NCI-H2227 treated with DMSO at 0.1 percent for 48 hours (cell line): ENCODE results near the gene UCN.
"Not testable (repeated sequence)": the region's sequence is repeated elsewhere in the genome, so short reads cannot be mapped to it uniquely, and the experiment has no call there.

ENCODE experiments used
- DNase-seq: peaks from one replicate; lab custom pipeline; 2025; lab: John Stamatoyannopoulos, UW

UCN gene

DNA sequence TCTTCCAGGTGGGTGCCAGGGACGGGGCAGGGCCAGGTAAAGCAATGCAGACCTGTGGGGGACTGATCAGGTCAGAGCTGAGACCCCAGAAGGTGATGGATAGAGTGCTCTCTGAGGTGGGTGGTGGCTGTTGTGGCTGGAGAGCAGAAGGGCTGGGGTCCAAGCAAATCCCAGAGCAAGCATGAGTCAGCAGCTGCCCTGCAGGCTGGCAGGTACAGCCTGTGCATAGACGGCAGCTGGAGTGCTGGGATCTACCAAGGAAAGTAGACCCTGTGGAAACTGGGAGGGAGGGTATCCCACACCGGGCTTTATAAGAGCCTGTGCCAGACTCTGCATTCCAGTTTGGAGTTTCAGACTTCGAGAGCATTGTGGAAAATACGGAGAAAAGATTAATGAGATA, 25.4 kb downstream of the UCN start:
- DNase-seq: no peak

DNA sequence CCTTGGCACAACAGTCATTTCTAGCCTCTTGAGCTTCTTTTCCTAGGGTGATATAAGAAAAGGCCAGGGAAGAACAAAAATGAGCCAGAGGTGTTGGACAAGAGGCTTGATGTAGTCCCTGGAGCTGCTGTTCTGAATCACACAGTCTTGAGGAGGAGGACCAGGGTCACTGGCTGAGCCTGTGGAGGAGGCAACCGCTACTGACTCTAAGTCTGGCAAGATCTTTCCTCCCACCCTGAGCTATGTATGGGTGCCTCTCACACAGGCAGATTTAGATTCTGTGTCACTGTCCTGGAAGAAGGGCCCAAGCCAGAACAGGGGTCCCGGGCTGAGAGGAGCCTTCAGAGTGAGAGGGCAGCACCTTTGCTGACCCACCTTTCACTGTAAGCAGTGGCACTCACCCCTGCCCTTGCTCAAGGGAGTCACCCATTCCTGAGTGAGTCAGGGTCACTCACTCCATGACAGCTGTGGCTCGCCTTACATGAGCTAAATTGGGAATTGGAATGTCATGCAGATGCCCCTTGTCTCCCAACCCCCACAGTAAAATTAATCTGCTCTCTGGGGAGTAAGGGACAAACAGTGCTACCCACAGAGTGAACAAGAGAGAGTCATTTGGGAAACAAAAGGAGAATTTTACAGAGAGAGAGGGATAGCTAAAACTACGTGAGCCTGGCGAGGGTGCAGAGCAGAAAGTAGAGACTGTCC, 26.2 kb downstream of the UCN start, which contains the start of gene TRIM54:
Gene TRIM54, plus strand, starts transcription at position 575 of the 705 bp plus-strand sequence. CDS start 303 bp downstream, outside the sequence.
- DNase-seq: no peak

DNA sequence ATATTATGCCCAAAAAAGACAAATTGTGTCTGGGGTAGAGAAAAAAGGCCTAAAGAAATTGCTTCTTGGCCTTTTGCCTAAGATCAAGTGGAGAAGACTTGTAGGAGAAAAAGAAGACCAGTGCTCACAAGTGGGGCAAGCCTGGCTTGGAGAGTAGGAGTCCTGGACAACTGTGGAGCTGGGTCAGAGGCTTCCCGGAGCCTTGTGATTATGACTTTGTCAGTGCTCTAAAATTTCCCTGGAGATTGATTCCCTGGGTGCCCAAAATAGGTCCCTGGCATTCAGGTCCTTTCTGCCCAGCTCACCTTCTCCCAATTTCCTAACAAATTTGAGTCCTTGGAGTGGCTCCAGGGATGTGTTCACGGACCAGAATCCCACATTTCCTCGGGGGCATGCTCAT, 26.8 kb downstream of the UCN start:
- DNase-seq: no peak

DNA sequence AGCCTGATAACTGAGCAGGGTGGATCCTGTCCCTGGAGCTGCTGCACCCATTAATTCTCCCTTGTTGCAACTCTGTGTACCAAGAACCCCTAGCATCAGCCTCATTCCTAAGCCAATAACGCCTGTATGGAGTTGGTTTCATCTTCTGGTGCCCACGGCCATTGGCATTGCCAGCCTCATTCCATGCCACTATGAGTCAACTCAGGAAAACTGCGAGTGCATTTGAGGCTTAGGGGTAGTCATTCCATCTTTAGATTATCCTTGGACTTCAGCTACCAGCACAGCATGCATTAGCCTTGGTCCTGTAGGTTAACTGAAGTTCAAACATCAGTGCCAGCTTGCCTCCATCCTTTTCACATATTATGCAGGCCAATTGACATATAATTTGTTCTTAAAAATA, 27.4 kb downstream of the UCN start:
- no peak for DNase-seq

DNA sequence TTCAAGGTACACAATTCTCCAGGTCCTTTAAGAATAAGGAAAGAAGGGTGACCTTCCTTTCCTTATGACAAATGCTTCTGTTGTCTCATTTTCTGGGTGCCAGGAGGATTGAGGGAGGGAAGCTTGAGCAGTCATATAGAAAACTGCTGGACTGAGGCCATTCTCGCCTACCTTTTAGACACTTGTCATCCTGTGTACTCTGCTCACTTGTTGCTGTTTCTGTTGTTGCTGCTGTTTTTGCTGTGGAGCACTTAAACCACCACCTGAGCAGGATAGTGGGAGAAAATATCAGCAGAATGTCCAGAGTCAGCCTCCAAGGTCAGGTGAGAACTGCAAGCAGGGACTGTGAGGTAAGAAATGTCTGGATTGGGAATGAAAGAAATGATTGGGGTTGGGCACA, 30.2 kb downstream of the UCN start:
- no peak for DNase-seq

DNA sequence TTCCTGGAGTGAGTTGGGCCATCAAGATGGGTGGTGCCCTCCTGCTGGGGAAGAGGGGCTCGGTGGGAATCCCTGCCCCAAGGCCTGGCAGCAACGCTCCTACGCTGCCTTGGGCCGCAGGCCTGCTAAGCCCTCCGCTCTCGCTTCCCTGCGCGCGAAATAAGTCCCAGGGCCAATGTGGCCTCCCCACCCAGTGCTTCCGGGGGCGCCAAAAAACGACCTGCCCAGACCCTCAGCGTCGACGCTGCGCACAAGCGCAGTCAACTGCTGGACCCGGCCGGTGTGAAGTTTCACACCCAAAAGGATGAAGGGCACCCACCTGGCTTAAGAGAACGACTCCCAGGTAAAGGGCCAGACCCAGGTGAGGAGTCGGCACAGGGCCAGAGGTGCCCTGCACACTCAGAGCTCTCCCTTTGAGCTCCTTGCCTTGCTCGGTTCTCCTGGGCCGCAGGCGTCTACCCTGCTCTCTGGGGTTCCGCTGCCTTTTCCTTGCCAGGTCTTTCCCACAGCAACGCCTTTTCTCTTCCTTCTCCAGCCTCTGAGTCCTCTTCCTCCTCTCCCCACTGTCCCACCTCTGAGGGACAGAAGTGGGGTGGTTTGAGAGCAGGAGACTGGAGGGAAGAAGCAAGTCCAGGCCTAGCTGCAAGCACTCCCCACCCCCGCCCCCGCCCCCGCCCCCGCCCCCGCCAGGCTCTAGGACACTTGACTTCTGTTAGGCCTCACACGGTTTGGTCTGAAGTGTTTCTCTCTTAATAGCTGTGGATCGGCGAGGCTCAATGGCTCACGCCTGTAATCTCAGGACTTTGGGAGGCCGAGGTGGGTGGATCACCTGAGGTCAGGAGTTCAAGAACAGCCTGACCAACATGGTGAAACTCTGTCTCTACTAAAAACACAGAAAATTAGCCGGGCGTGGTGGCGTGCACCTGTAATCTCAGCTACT, 32.8 kb downstream of the UCN start, which contains the start of gene DNAJC5G:
Gene DNAJC5G, plus strand, starts transcription at position 223 of the 940 bp plus-strand sequence. CDS start 1,296 bp downstream, outside the sequence.
- DNase-seq: no peak

DNA sequence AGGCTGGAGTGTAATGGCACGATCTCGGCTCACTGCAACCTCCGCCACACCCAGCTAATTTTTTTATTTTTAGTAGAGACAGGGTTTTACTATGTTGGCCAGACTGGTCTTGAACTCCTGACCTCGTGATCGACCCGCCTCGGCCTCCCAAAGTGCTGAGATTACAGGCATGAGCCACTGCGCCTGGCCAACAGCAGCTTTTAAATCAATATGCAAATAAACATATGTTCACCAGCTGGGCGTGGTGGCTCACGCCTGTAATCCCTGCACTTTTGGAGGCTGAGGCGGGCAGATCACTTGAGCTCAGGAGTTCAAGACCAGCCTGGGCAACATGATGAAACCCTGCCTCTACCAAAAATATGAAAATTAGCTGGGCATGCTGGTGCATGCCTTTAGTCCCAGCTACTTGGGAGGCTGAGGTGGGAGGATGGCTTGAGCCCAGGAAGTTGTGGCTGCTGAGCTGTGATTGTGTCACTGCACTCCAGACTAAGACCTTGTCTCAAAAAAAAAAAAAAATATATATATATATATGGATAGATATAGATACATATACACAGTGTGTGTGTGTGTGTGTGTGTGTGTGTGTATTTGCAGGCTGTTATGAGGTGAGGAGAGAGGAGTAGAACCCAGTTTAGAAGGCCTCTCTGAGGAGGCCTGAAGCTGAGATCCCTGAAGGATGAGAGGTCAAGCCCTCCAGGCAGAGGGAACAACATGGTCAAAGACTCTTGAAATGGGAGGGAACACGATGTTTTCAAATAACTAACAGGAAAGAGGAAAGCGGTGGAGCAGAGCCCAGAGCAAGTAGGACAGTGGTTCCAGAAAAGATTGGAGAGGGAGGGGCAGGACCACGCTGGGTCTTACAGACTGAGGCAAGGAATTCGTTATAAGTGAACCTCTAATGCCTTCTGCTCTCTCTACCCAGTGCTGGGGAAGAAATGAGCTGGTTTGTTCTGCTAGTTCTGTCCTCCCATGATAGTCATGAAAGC, 35.4 kb downstream of the UCN start:
- DNase-seq: not testable (repeated sequence)

DNA sequence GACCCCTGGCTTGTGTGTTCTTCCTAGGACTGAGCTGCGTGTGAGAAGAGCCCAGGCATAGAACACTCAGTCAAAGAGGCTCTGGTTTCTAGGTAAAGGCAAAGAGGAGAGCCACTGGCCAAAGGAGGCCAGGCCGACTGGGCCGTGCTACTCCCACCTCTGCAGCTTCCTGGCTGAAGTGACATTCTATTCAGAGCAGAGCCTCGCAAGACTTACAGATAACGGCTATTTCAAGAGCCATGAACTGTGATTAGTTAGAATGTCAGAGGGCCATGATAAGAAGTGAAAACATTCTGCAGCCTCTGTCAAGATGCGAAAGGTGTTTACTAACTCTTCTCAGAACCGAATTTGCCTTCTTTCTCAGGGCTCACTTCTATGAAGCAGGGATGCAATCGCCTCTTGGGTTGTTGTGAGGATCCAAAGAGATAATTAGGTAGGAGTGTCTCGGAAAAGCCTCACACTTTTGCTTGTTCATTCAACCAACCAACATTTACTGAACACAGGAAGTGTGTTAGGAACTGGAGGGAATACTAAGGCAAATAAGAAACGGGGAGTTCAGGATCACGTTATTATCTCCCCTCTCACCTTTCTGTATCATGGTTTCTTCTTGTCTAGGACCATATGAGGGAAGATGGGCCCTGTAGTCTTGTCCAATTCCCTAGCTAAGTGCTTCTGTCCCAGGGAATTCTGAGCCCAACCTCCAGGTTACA, 36.5 kb downstream of the UCN start:
- no peak for DNase-seq

DNA sequence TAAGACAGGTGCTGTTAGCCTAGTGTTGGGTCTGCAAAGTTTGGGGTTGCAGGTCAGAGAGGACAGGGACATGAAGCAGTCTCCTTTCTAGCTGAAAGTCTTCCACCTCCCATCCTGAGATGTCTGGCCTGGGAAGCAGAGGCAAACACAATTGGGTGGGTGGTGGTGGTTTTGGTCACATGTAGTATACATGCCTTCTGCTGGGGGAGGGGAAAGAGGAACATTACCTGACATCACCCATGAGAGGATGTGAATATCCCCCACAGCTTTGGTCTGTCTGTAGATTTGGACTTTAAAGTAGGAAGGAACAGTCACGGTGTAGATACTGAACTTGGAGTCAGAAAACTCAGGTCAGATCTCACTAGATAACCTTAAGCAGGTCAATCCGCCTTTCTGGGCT, 37.6 kb downstream of the UCN start:
- DNase-seq: no peak

DNA sequence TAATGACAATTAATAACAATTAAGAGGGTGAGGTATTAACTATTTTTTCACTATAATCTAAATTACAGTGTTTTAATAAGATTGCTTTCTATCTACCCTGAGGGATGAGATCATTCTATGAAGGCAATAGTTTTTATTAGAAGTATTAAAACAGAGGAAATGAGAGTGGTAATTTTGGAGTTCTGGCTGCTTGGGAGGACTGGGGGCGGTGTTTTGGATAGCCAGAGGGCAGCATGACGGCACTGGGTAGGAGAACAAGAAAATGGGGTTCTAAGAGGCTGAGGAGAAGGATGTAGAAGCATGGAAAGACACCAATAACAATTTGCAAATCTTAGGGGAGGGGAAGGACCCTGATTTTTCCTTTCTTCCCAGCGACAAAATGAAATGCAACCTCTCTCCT, 38.1 kb downstream of the UCN start:
- no peak for DNase-seq

DNA sequence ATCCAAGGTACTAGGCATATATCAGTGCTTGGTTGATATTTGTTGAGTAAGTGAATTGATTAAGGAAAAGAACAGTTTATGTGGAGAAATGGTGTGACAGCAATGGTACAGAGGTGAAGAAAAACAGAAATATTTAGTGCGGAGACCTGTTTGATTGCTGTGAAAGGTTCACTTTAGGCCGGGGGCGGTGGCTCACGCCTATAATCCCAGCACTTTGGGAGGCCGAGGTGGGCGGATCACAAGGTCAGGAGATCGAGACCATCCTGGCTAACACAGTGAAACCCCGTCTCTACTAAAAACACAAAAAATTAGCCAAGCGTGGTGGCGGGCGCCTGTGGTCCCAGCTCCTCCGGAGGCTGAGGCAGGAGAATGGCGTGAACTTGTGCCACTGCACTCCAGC, 39.9 kb downstream of the UCN start:
- not testable (repeated sequence) for DNase-seq

DNA sequence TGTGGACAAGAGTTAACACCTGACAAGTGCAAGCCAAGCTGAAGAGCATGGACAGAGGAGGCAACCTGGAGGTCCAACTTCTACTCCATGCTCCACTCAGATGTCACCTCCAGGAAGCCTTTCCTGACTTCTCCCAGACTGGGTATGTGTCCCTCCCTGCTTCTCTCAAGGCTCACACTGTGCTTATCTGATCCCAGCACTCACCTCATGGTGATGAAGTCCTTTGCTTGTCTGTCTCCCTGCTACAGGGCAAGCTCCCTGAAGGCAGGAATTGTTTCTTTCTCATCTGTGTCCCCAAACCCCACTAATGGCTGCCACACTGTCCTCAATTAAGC, 42.7 kb downstream of the UCN start:
- DNase-seq: no peak

DNA sequence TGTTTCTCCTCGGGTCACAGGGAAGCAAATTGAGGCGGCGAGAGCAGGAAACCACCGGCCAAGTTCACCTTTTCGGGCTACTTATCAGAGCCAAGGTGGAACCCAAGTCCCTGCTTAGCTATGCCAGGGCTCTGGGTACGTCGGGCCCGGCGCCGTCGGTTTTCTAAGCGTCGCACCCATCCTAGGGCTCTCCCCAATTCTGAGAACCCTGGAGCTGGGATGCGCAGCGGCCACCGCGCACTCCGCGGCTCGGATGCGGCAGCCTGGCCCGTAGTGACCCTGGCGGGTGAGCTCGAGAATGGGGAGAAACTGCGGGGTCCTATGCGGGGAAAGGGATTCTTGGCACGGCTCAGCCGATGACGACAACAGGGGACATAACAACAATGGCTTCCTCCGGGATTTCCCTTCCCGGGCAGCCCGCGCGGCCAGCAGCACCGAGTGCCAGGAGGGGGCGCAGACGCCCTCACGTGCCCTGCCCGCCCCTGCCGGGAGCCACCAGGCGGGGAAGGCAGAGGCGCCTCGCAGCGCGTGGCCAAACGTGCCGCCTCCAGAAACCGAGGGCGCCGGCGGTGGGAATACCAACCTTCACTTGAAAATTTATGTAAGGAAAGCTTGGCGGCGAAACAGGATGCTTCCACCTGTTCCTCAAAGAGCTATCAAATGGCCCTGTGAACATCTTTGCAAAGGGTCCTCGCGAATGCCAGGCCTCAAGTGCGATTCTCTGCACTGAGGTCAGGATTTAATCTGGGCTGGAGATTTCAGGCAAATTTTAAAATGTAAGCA, 43.3 kb downstream of the UCN start:
- DNase-seq: peak; percentile 57

DNA sequence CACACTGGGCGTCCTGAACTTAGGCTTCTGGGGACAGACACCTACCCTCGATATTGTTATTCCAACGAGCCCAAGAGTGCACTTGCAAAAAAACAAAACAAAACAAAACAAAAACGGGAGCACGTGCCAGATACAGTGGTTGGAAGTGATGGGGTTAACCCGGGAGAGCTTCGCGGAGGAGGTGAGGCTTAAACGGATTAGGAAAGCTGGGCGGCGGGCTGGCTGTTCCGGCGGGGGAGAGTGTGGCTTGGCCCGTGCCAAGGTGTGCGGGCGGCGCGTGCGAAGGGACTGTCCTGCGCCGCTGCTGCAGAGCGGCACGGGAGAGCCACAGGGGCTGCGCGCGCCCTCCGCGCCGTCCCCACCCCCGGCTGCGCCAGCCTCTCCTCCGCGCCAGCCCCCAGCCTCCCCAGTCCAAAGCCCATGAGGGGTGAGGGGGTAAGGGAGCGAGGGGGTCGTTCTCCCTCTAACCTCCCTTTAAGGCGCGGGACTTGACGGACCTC, 43.9 kb downstream of the UCN start:
- DNase-seq: no peak

DNA sequence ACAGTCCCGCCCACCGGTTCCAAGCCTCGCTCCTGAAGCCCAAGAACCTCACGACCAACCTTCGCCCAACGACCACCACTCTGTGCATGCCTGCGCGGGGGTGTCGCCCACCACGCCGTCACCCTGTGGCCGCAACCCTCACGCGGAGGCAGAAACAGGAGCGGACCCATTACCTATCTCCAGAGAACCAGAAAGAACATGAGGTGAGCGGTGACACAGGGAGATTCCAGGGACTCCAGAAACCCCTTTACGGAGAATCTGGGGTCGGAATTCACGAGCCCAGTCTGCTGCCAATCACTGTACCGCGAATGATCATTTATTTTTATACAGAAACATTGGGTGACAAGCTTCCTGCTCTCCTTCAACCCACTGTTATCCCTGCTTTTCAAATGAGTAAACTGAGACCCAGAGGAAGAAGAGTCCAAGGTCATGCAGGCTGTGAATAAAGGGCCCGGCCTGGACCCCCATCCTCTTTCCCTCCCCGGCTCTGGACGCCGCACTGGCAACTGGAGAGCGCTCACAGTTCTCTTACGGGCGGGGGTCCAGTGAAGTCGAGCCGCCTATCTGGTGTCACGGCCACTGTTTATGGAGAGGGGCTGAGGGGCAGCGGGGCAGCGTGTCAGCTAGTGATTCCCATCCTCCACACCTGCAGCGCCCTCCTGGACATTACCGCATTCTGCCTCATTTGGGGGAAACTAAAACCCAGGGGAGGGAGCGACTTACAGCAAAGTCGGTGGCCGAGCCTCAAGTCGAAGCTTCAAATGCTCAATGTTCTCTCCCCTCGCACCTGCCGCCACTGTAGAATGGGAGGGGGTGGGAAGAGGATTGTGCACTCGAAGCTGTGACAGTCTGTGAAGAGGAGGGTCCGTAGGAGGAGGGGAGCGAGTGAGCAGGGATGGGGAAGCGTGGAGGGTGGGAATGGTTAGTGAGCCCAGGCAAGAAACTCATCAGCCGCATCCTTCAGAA, 44.7 kb downstream of the UCN start:
- no peak for DNase-seq

DNA sequence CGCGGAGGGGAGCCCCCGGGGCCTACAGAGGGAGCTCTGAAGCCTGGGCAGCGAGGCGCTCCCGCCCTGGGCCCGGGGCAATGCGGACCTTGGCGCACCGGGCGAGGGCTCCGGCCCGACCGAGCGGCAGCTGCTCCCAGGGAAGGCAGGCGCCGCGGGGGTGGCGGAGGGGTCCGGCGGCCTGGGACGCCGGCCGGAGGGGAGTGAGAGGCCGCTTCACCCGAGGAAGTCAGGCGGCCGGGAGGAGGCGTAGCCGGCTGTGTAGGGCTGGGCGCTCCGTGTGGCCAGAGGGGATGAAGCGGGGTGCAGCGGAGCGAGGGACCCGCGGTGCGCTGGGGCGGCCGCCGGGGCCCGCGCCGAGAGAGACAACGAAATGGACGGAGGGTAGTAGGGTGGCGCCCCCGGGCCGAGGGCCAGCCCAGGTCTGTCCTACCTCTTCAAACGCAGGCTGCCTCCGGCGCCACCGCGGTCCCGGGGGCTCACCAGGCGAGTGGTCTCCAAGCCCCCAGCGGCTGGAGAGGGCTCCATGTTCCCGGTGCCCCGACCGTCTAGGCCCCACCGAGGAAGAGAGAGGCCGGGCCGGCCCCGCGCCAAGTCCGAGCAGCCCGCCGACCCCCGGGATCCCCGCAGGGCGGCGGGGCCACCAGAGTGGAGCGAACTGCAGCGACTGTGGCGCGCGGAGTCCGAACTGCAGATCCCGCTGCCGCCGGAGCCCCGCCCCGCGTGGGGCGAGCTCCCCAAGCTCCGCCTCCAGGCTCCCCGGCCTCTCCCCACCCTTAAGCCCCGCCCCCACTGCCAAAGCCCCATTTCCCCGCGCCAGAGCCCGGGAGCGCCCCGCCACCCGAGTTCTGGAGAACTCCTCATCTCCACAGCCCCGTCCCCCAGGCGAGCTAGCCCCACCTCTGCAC, 45.6 kb downstream of the UCN start, which contains the start of gene SLC30A3:
Gene SLC30A3, minus strand, starts transcription at position 669 of the 908 bp plus-strand sequence. Its CDS starts 141 bp downstream, at position 528.
- DNase-seq: peak; percentile 37

DNA sequence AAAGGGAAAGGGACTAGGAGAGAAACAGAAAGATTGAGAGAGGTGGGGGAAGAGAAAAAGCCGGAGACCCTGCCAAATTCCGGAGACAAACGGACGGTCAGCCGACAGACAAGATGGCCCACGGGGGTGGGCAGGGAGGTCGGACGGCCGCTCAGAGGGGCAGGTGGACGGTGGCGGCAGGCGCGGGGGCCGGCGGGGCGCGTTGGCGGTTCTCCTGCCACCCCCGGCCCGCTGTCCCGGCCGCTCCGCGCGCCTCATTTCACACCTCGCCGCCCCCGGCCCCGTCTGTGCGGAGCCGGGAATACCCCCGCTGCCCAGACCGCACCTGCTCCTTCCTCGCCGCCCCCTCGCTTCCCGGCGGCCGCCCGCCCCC, 46.3 kb downstream of the UCN start:
- no peak for DNase-seq
